Keratinocyte (primary cell): ENCODE measurements around the gene TVP23A. TPM values are rescaled to one million over a fixed set of nuclear protein-coding genes. Genes with fewer than 3 reads are reported as not detected.

ENCODE experiments used
- DNase-seq: peaks from one replicate; pipeline ENCODE4 v3.0.0-alpha.2; 2011; ENCODE audit warnings: low read depth, missing footprints, low spot score
- FAIRE-seq: peaks from 2 replicates; lab custom pipeline; 2011; peaks lifted over from hg19 to GRCh38; lab: Jason Lieb, UNC
- H2AFZ ChIP-seq: 2 replicates; pipeline ENCODE4 v1.6.0; 2012; ENCODE audit warnings: low read length, control low read depth, inconsistent platforms; ENCODE audit not compliant: control insufficient read depth
- H3K27ac ChIP-seq: 2 replicates; pipeline ENCODE4 v1.5.1; 2011; ENCODE audit warnings: low read length; ENCODE audit not compliant: control insufficient read depth, insufficient read depth
- H3K27me3 ChIP-seq: 3 replicates; pipeline ENCODE4 v1.6.0; 2011; ENCODE audit warnings: low read length; ENCODE audit not compliant: control insufficient read depth, insufficient read depth; ENCODE audit errors: extremely low read depth
- H3K36me3 ChIP-seq, 2 experiments: 2 replicates in 1 of 2; 3 replicates in 1 of 2; pipeline ENCODE4 v1.5.1; 2011; ENCODE audit warnings: low read length in 2 of 2, mild to moderate bottlenecking in 1 of 2; ENCODE audit not compliant: control insufficient read depth in 2 of 2, insufficient read depth in 2 of 2; ENCODE audit errors: extremely low read depth in 1 of 2
- H3K4me1 ChIP-seq: 3 replicates; pipeline ENCODE4 v1.5.1; 2011; ENCODE audit warnings: low read length; ENCODE audit not compliant: control insufficient read depth, insufficient read depth; ENCODE audit errors: extremely low read depth
- H3K4me2 ChIP-seq: 3 replicates; pipeline ENCODE4 v1.6.0; 2011; ENCODE audit warnings: low read depth, low read length; ENCODE audit not compliant: control insufficient read depth, insufficient read depth; ENCODE audit errors: extremely low read depth
- H3K4me3 ChIP-seq, 3 experiments: fragments of 200-600 bp in 1 of 3; sonication (generic) in 1 of 3; 2 replicates in 2 of 3; 3 replicates in 1 of 3; pipeline ENCODE4 v1.5.1; 2011 to 2016; ENCODE audit warnings: low read length in 3 of 3, mild to moderate bottlenecking in 3 of 3, control low read depth in 2 of 3, inconsistent platforms in 1 of 3, low read depth in 1 of 3, mixed read lengths in 1 of 3, mixed run types in 1 of 3, moderate library complexity in 1 of 3; ENCODE audit not compliant: control insufficient read depth in 2 of 3, insufficient read depth in 2 of 3; ENCODE audit errors: extremely low read depth in 1 of 3
- H3K79me2 ChIP-seq: 2 replicates; pipeline ENCODE4 v1.6.0; 2012; ENCODE audit warnings: low read length; ENCODE audit not compliant: control insufficient read depth, insufficient read depth
- H3K9ac ChIP-seq: 3 replicates; pipeline ENCODE4 v1.6.0; 2011; ENCODE audit warnings: low read length; ENCODE audit not compliant: control insufficient read depth, insufficient read depth; ENCODE audit errors: extremely low read depth
- H3K9me1 ChIP-seq: 3 replicates; pipeline ENCODE4 v1.6.0; 2011; ENCODE audit warnings: low read length; ENCODE audit not compliant: control insufficient read depth, insufficient read depth; ENCODE audit errors: extremely low read depth
- H3K9me3 ChIP-seq: 2 replicates; pipeline ENCODE4 v1.5.1; 2012; ENCODE audit warnings: low read depth, low read length; ENCODE audit not compliant: control insufficient read depth
- H4K20me1 ChIP-seq: 3 replicates; pipeline ENCODE4 v1.6.0; 2011; ENCODE audit warnings: low read length; ENCODE audit not compliant: control insufficient read depth, insufficient read depth; ENCODE audit errors: extremely low read depth
- CTCF ChIP-seq, 3 experiments: IDR thresholded peaks in 1 of 3; conservative IDR thresholded peaks in 1 of 3; optimal IDR thresholded peaks in 1 of 3; 2 replicates in 2 of 3; 3 replicates in 1 of 3; pipeline versions ENCODE3 to v1.5.1; 2011; ENCODE audit warnings: low read length in 3 of 3, mild to moderate bottlenecking in 3 of 3, moderate library complexity in 2 of 3, control low read depth in 1 of 3, inconsistent platforms in 1 of 3; ENCODE audit not compliant: insufficient read depth in 2 of 3; ENCODE audit errors: extremely low read depth in 1 of 3
- EZH2 ChIP-seq: IDR thresholded peaks from one replicate; pipeline ENCODE4 v1.6.1; 2012; ENCODE audit warnings: inconsistent platforms, mild to moderate bottlenecking, low read length, moderate library complexity
- dilution Hi-C: fragments of 300-500 bp; cut with MboI; formaldehyde crosslinking; loops from one replicate; pipeline ENCODE4 v1.7.0; 2020; ENCODE audit warnings: low sequenced_read_pairs; ENCODE audit not compliant: extremely low pct_ligation_motif_present
- polyA plus RNA-seq, 5 experiments: library from polyadenylated mRNA; depleted of rRNA in 3 of 5; stranded (reverse) in 3 of 5; stranded (forward) in 1 of 5; unstranded in 1 of 5; fragments of >200 nt; gene quantifications; 1 replicate in 1 of 5; 2 replicates in 3 of 5; 3 replicates in 1 of 5; pipeline versions ENCODE4 v1.2.1 to v1.2.3, GENCODE V29; 2011 to 2012; ENCODE audit warnings: missing spikeins in 2 of 5, low read depth in 1 of 5, low replicate concordance in 1 of 5

The TVP23A gene
- polyA plus RNA-seq, 1 donor (not counting 4 experiments of a cell fraction or from before 2014, with no cell fraction given) = not detected

GRCh38 chr16:10756574-10756973 is 62.0 kb downstream of the TVP23A start:
- peaks cover 3% of the 10 kb centered on the region for H3K4me1 ChIP-seq
- H3K27ac ChIP-seq = no peak overlapping the region
- no peak overlapping the region for H3K4me2 ChIP-seq
- TF ChIP-seq EZH2 (no peak), CTCF (optimal IDR thresholded peaks at IDR 0.05 in 1 of 3, IDR thresholded peaks at IDR 0.05 in 1 of 3, conservative IDR thresholded peaks at IDR 0.05 in 1 of 3; ENCODE audit: extremely low read depth in 1 of 3, insufficient read depth in 2 of 3, low read length in 3 of 3) (no peak)
- dilution Hi-C loops = no loop called here
- H3K79me2 ChIP-seq = no peaks in the 10 kb centered on the region
- no peaks in the 10 kb centered on the region for H3K27me3 ChIP-seq
- H4K20me1 ChIP-seq = no peaks in the 10 kb centered on the region
- peaks cover 2% of the 10 kb centered on the region for H3K9me1 ChIP-seq
- FAIRE-seq (no peak), DNase-seq (no peak)
- H3K36me3 ChIP-seq = peaks cover 9 to 10% of the 10 kb centered on the region in 2 experiments
- no peak overlapping the region for H3K9ac ChIP-seq
- no peak overlapping the region for H3K4me3 ChIP-seq
- no peaks in the 10 kb centered on the region for H3K9me3 ChIP-seq
- H2AFZ ChIP-seq = no peak overlapping the region

GRCh38 chr16:10754941-10755340 is 63.7 kb downstream of the TVP23A start:
- Histone ChIP-seq H3K79me2 (no peaks in the 10 kb centered on the region), H3K4me2 (no peak overlapping the region), H3K9me1 (peaks cover 2% of the 10 kb centered on the region), H3K9ac (no peak overlapping the region), H3K27me3 (no peaks in the 10 kb centered on the region), H3K27ac (no peak overlapping the region), H3K4me1 (peaks cover 3% of the 10 kb centered on the region), H2AFZ (no peak overlapping the region), H3K4me3 (no peak overlapping the region), H3K36me3 (peaks cover 5% of the 10 kb centered on the region in 2 experiments), H3K9me3 (no peaks in the 10 kb centered on the region), H4K20me1 (no peaks in the 10 kb centered on the region)
- FAIRE-seq = no peak
- DNase-seq = no peak
- TF ChIP-seq CTCF (optimal IDR thresholded peaks at IDR 0.05 in 1 of 3, IDR thresholded peaks at IDR 0.05 in 1 of 3, conservative IDR thresholded peaks at IDR 0.05 in 1 of 3; ENCODE audit: extremely low read depth in 1 of 3, insufficient read depth in 2 of 3, low read length in 3 of 3) (no peak), EZH2 (no peak)
- dilution Hi-C loops = no loop called here
